ENCODE data around the gene HOXD1.

The HOXD1 gene

DNA sequence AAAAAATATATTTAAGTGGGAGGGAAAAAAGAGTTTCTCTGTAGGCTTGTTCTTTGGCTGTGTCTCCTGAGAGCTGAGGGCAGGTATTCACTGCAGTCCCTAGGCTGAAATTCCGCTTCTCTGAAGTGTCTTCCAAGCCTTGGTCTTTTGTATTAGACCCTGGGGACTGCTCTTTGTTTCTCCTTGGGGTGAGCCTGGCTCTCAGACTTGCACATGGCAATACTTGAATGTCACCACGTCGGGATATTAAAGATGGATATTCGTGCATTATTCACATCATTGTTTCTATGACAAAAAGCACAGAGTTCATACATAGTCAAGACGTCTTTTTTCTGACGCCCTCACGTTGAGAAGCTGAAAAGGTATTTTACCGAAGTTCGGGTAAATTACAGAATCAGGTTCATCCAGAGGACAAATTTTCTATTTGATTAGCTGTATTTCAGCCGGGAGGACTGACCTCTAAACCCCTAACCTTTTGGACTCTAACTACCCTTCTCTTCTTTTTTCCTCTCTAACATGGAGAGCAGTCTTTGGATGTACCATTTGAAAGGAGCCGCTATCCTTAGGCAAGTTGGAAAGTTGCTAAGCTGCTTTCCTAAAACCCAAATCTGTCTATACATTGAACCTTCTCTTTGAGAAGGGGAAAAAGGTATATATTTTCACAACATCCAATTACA, 33.8 kb upstream of the HOXD1 start:
- no peak for DNase-seq

DNA sequence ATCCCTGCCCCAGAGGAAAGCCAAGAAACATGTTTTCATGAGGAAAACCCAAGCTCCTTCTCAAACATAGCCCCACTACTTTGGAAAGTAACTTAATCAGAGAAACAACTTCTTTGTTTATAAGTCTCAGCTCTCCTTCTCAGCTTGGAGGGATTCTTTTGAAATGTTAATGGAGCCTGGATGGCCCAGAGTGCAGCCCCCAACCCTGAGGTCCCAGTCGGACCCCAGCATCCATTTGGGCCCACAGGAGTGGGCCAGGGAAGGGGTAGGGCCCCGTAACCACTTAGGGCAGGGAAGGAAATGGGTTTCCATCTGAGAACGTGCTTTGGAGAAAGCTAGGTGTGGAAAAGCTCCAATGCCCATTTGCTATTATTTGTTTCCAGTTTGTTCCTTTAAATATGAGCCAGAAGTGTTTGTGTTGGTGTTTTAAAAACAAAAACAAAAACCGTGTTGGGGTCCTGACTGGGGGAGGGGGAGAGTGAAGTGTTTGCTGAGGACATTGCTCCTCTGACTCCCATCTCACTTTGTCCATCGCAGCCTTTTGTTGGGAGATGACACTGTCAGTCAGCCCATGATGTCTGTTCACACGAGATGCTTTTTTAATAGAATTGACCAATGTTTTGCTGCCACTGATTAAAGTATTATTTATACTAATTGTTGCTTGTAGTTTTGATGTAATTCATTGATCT, 33.0 kb upstream of the HOXD1 start:
- no peak for DNase-seq

DNA sequence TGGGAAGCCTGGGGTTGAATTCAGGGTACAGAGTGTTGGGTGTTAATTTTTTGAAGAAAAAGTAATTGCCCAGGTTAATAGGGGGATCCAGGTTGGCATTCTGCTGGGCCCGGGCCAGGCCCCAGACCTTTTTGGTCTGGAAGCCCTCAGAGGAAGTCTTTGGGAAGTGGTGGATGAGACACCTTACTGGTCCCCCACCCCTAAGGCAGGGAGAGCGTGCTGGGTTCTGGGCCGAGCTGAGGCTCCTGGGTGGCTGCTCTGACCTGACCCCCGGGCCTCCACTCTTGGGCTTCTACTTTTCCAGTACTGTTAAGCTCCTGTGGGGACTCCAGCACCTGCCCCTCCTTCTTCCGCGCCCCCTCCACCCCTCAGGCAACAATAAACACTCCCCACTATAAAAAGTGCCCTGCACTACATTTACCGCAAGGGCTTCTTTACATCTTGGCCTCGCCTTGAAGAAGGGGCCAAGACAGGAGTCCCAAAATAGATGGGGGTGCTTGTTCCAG, 32.1 kb upstream of the HOXD1 start:
- DNase-seq: no peak

DNA sequence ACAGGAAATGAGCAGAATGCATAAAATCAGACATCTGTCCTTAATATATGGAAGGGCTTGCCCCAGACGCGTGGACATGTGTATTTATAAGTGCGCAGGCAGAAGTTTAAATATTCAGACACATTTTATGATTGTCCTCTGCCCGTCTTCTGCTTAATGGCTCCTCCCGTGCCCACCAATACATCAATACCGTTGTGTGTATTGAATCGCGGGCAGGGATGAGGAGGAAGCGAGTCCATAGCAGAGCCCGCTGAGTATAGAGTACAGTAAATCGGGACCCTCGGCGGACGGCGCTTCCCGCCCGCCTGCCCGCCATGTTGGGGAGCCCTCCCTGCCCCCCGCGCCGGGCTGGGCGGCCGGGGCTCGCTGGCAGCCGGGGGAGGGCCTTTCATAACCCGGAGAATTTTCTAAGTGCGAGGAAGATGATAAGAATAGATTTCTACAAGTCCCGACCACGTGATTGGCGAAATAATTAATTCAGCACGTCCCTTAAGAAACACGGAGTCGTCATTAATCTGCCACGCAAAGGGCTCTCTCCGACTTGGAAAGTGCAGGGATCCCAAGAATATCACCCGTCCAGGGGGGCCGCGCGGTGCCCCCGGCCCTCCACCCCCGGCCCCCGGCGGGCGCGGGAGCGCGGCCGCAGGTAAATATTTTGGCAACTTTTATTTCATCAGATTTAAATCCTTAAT, 31.5 kb upstream of the HOXD1 start, which contains the start of gene HOXD3:
HOXD3 (plus strand) TSS at position 501 of the 692 bp plus-strand sequence. CDS start 11,808 bp downstream, outside the sequence.
- no peak for DNase-seq

DNA sequence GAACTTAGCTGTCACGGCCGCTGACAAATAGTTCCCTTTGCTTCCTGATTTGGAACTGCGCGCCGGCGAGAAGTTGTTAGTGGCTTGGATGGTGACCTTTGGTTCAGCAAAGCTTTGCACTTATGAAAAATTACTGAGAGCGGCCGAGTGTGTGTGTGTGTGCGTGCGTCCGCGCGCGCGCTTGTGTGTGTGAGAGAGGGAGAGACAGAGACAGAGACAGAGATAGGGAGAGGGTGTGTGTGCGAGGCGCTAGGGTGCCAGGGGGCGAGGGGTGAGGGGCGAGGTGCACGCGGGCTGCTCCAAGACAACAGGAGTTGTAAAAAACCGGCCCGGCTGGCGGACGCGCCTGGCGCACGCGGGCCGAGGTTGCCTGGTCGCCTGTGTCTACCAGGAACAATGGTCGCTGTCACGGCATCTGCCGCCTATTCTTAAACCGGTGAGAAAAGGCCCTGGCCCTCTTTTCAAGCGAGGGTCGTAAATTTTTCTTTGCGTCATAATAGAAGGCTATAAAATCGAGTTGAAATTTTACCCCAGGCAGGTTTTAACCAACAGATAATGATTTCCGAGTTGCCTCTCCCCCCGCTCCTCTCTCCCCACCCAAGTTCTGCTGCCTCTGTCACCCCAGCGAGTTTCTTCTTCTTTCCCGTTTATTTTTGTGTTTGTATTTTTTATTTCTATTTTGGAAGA, 30.8 kb upstream of the HOXD1 start:
- no peak for DNase-seq

DNA sequence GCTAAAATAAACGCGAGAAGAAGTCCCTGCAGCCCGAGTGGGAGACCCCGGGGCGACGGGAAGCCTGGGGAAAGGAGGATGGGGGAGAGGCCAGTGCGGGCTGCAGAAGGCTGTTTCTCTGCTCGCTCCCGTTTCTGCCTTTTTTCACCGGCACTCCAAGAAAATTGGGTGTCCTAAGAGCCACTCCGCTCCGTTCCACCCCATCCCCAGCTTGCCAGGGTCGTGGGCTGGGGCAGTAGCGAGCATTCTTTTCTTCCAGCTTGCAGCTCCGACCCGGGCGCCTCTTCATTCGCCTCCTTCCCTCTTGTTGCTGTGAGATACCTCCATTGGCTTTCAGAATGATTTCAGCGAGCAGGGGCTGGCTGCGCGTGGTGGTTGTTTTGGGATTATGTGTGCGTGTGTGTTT, 30.3 kb upstream of the HOXD1 start:
- no peak for DNase-seq

DNA sequence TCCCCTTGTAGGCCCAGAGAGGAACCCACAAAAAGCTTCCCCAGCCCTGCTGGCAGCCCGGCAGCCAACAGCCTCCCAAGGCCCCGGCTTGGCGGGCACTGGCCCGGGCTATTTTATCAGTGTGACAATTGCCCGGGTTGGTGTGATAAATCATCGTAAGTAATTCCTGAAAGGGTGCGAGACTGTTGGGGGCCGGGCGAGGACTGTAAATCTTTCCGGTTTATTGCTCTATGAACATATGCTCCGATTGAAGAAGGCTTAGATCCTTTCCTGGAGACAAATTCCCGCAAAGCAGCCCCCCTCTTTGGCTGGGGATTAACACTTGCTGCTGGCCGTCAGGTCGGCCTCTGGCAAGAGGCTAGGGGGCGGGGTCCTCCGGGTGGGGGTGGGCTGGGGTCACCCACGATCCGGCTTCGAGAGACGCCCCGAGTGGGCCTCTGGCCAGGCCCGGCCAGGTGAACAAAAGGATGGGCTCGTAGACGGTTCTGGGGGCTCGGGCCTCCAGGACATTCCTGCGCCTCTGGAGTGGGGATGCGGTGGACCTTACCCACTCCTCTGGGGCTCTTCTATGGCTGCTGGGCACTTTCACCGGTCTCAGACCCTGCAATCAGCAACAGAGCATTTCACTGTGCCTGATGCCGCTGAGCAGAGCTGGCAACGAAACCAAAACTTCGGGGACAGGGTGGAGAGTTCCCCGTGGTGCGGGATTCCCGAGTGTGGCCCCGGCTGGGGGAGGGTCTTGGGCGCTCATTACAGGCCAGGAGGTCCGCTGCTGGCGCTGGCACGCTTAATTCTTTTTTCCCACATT, 29.4 kb upstream of the HOXD1 start:
- DNase-seq: no peak

DNA sequence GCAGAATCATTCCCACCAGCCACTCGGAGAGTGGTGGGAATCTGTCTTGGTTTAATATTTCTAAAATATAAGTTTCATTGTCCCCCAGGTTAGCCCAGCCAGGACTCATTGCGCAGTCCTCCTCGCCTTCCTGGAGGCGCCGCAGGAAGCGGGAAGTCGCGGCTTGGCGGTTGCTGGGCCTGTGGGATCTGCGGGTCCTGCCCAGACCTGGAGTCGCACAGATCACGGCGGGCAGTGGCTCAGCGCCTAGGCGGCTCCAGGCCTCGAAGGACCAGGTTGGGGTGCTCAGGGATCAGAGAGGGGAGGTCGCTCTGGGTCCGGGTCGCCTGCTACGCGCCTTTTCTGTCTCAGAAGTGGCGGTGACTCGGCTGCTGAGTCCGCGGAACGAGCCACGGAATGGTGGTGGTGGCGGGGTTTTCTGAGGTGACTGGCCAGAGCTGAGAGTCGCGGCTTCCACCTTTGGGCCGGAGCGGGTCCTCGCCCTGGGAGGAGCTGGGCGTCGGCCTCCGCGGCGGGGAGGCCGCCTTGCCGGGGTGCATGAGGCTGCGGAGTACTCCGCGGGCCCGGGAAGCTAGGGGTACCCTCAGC, 28.7 kb upstream of the HOXD1 start:
- no peak for DNase-seq

DNA sequence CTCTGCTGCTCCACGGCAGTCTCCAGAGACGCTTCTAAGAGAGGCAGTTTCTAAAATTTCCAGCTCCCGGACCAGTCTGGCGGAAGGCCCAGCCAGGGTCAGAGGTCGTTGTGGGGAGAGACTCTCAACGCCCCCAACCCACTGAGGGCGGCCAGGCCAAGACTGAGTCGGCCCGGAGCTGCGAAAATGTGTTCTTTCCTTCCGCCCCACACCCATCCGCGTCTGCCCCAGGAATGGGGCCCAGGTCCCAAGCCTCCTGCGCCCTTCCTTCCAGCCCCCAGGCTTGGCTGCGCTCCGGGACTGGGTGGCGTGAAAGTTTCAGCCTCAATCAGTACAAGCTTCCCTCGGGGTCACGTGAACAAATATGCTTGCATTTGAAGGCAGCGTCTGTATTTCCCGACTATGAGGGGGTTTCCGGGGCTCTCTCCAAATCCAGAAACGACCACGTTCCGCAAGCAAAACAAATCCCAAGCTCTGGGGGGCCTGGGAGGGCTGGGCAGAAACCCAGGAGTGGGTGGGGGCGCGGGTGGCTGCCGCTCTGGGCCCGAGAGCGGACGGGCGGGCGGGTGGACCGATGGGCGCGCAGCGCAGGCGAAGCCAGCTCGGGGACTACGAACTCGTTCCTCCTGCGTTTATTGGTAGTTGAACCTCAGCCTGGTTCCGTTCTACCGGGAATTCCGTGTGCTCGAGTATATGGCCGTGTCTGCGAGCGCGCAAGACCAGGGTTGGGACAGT, 28.1 kb upstream of the HOXD1 start:
- DNase-seq: no peak

DNA sequence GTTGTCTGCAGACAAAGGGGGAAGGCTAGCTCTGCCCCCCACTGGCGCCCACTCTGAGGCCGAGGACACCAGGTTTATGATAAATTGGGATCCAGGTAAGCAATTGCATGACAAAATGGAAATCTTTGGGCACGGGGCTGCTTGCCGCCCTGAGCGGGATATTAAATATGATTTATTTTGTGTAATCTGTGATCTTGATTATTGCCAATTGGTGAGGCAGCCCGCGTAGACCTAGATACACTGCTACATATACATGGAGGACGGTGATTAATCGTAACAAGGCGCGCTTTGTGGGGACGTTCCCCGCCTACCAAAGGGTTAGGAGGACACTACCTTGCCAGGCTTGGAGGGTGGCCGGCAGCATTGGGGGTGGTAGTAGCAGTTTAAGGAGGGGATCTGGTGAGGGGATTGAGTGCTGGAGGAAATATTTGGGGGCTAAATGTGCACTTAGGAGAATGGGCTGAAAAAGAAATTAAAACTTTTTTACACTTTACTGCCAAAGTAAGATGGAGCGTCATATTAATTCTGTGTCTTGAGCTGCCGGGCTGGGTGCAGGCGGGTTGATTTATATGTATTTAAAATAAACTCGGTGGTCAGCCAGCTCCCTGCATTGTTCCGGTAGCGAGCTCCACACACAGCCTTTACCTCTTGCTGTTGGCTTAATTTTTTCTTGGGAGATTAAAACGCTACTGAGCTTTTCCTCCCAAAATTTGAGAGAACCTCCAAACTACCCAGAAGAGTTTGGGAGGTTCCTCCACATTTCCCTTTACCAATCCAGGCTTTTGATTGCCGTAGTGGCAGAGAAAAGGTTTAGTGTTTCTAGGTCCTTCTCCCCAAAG, 27.3 kb upstream of the HOXD1 start:
- no peak for DNase-seq

DNA sequence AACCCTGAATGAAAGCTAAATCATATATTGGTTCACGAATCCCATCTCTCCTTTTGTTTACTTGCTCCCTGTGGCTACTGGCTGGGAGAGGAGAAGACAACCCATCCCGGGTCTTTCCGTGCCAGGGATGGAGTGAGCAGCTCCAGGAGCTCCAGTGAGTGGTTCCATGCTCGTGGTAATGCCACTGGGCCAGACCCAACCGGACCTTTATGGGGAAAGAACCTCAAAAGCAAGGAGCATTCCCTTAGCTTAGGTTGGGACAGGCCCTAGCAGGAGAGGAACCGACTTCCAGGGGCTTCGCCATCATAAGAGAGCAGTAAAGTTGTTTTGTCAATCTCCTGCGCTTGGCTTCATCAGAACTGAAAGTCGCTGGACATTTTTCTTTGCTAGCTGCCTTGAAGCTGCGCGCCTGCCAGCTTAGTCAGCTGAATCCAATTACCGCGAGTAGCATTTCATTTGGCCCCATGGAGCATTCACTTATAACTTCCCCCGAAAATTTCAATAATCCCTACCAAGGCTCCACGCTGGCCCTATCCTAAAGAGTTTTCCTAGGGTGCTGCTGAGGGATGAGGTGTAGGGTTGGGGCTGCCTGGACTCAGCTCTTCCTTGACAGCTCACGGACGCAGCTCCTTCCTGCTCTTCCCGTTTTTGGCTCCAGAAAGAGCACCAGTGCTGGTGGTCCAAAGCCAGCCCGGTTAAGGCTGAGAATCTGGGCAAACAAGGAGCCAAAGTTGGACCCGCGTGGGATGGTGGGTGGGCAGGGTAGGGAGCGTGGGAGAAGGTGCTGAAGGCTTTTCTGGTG, 26.4 kb upstream of the HOXD1 start:
- DNase-seq: no peak

DNA sequence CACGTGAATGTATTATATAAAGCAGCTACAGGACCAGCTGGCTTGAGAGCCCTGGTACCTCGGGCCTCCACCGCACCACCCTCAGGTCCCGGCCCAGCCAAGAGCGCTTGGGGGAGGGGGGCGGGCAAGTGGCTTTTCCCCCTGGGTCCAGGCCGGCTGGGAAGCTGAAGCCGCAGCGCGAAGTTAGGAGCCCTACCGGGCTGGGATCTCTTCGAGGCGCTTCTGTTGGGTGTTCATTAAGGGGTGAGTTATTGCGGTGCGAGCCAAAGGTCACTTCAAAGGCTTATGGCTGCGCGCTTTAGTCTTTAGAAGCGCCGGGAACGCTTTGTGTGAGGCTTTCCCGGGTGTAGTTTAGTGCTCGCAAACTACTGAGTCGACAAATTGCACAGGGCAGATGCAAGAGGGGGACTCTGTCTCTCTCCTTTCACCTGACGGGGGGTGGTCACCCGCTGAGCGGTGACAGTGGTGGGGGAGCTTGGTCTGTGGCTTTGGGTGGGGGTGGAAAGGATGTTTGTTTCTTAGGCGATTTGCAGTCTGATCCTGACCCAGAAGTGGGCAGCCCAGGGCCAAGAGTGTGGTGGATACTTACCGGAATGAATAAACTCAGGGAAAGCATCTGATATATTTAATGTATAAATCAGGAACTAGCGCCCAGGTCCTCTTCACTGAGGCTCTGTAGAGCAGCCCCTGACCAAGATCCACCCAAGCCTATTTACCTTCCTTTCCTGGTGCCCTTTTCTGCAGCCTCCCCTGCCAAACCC, 25.4 kb upstream of the HOXD1 start:
- DNase-seq: no peak

DNA sequence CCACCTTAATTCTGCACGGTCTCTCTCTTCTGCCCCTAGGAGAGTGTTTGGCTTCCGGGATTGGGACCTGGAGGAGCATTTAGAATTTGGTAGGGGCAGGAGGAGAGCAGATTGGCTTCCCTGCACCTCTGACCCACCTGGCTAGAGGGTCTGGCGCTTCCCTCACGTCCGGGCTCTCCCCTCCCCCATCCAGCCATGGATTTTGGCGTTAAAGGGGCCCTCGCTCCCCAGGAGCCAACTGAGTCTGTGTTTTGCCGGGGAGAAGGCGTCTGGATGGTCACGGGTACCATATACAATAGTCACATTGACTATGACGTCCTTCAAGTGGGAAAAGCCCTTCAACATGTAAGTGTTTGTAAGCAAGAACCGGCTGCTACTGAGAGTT, 24.8 kb upstream of the HOXD1 start:
- DNase-seq: no peak

DNA sequence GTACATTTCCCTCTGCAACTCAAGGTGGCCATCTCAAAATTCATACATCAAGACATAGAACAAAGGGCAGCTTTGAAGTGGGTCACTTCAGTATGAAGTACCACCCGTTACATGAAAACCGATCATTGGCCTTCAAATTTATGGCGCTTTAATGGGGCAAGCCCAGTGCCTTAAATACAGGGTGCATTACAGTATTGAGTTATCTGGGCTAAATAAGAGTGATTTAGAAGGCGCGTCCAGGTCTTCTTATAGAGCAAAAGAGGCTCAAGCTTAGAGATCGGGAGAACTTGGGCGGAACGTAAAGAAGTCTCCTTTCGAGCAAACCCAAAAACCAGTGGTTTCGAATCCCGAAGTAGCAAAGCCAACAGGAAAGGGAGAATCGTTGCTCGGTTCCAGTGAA, 24.3 kb upstream of the HOXD1 start:
- no peak for DNase-seq

DNA sequence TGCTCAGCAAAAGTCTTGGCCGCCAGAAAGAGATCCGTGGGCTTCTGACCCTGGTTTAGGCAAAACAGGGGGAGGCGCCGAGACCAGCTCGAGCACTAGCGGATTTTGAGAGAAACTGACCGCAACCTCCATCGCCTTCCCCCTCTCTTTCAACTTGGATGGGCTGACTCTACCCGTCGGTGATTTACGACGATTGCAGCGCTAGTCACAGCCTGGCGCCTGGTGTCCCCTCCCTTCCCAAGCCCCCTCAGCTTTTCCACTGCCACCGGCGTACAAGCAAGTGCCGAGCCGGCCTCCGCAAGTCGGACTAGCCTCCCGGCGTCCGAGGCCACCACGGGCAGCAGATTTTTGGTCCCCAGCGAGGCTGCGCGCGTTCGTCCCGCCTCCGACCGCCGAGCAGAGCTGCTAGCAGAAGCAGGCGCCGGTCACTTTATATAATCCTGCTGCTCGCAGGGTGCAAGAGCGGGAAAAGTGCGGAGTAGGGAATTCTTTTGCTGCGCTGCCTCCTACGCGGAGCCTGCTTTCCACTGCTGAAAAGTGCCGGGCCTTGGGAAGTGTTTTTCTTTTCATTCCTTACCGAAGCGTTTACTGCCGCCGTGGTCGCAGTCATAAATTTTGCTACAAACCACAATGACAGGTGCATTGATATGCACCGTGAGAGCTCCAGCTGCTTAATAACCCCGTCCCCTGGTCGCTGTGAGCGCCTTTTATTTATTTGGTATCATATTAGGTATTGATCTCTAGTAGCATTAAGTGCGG, 23.7 kb upstream of the HOXD1 start:
- no peak for DNase-seq

DNA sequence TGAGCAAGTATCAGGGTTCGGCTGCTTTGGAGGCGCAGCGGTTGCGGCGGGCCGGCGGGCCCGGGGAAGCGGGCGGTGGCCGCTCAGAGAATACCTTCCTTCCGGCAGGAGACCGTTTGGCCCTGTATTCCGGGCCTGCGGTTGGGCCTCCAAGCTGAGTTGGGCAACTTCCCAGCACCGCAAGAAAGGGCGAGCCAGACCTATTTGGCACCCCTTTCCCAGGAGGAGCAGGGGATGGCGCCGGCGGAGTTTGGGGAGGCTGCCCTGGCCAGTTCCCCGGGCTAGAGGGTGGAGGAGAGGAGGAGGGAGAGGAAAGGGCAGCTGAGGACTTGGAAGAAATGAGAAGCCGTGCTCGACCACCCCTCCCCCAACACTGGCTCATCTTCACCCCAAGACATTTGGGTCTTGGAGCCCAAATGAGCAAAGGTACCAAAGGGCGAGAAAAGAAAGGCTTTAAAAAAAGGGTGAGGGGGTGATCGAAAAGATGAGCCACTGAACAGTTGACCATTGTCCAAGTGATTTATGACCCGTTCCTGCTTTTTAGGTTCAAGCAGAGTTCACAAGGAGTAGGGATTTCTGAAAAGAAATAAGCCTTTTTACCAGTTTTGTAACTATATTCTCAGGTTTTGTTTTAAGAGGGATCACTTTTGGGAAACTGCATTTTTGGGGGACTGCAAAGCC, 23.0 kb upstream of the HOXD1 start:
- DNase-seq: no peak

DNA sequence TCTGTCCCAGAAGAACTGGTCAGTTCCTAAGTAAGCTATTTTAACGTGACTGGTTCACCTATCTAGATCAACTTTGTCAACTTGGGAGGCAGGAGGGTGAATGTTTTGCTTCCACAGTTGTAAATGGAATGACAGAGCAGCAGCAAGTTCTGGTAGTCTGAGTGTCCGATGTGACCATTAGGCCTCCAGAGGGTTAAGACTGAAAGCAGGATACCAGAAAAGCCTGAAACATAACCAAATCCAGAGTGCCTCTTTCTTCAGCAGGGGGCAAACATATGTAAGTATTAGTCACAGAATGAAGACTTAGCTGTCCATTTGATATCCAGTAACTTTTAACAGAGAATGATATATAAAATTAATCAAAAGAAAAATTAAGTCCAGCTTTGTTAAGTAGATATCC, 22.2 kb upstream of the HOXD1 start:
- DNase-seq: no peak
